GM21786 (cell line): ENCODE data around the gene DOCK4.

Experiments used
- ATAC-seq: cut with Tn5 transposase; IDR thresholded peaks from one replicate; pipeline ENCODE4 v1.9.1; 2021; ENCODE audit not compliant: unreplicated experiment

DOCK4 gene

GRCh38 chr7:112162142-112162766, 43.9 kb downstream of the DOCK4 start:
- ATAC-seq = no peak

- no peak for ATAC-seq
Observed at GRCh38 chr7:112161253-112162141, 44.7 kb downstream of the DOCK4 start.

- ATAC-seq = no peak
Observed at GRCh38 chr7:112160771-112161150, 45.4 kb downstream of the DOCK4 start.

- no peak for ATAC-seq
Observed at GRCh38 chr7:112160130-112160770, 45.9 kb downstream of the DOCK4 start.

GRCh38 chr7:112159351-112159750, 46.8 kb downstream of the DOCK4 start:
- ATAC-seq = no peak

- no peak for ATAC-seq
Observed at GRCh38 chr7:112157072-112157471, 49.1 kb downstream of the DOCK4 start.

GRCh38 chr7:112156412-112156811, 49.8 kb downstream of the DOCK4 start:
- no peak for ATAC-seq

- ATAC-seq = no peak
Observed at GRCh38 chr7:112154690-112155089, 51.5 kb downstream of the DOCK4 start.

- no peak for ATAC-seq
Observed at GRCh38 chr7:112152186-112152585, 54.0 kb downstream of the DOCK4 start.

- no peak for ATAC-seq
Observed at GRCh38 chr7:112150823-112151641, 55.2 kb downstream of the DOCK4 start.

- no peak for ATAC-seq
Observed at GRCh38 chr7:112149734-112150133, 56.5 kb downstream of the DOCK4 start.

GRCh38 chr7:112147793-112148361, 58.3 kb downstream of the DOCK4 start:
- ATAC-seq = no peak

- ATAC-seq = no peak
Observed at GRCh38 chr7:112145206-112145605, 61.0 kb downstream of the DOCK4 start.

- ATAC-seq = no peak
Observed at GRCh38 chr7:112144284-112145059, 61.7 kb downstream of the DOCK4 start.

GRCh38 chr7:112143582-112143981, 62.6 kb downstream of the DOCK4 start:
- ATAC-seq = no peak

GRCh38 chr7:112143136-112143535, 63.1 kb downstream of the DOCK4 start:
- no peak for ATAC-seq

GRCh38 chr7:112140600-112140999, 65.6 kb downstream of the DOCK4 start:
- ATAC-seq = no peak

GRCh38 chr7:112138938-112139337, 67.3 kb downstream of the DOCK4 start:
- ATAC-seq = no peak

- ATAC-seq = no peak
Observed at GRCh38 chr7:112138325-112138852, 67.8 kb downstream of the DOCK4 start.
